Osteocyte (in vitro differentiated cells): ENCODE data around the gene ZNF862. TPM values are rescaled to one million over a fixed set of nuclear protein-coding genes. Genes with fewer than 3 reads are reported as not detected.

Experiments used
- DNase-seq: peaks from one replicate; pipeline ENCODE4 v3.0.0; 2021; ENCODE audit warnings: mixed read lengths; ENCODE audit not compliant: unreplicated experiment; ENCODE audit errors: extremely low spot score
- H3K27ac Mint-ChIP-seq: one replicate; pipeline ENCODE4 v1.8.0; 2021; ENCODE audit warnings: mild to moderate bottlenecking, mixed read lengths; ENCODE audit not compliant: unreplicated experiment
- H3K27me3 Mint-ChIP-seq: one replicate; pipeline ENCODE4 v1.8.0; 2021; ENCODE audit warnings: mixed read lengths; ENCODE audit not compliant: unreplicated experiment
- H3K36me3 Mint-ChIP-seq: one replicate; pipeline ENCODE4 v1.8.0; 2021; ENCODE audit warnings: mixed read lengths; ENCODE audit not compliant: unreplicated experiment
- H3K4me1 Mint-ChIP-seq: one replicate; pipeline ENCODE4 v1.8.0; 2021; ENCODE audit warnings: mixed read lengths; ENCODE audit not compliant: unreplicated experiment
- H3K4me3 Mint-ChIP-seq: one replicate; pipeline ENCODE4 v1.8.0; 2021; ENCODE audit warnings: mild to moderate bottlenecking, moderate library complexity, mixed read lengths; ENCODE audit not compliant: unreplicated experiment
- H3K9me3 Mint-ChIP-seq: one replicate; pipeline ENCODE4 v1.8.0; 2021; ENCODE audit warnings: mixed read lengths; ENCODE audit not compliant: unreplicated experiment
- CTCF ChIP-seq: fragments of 200-600 bp; sonication (generic); IDR thresholded peaks from 2 replicates; pipeline ENCODE4 v1.5.0; 2021; ENCODE audit warnings: antibody characterized with exemption, mild to moderate bottlenecking, moderate library complexity
- total RNA-seq: library from RNA; stranded (reverse); gene quantifications from 2 replicates; pipeline ENCODE4 v1.2.1, GENCODE V29; 2021

Gene ZNF862
- total RNA-seq, 1 donor from 2014 or later, result 25.3 TPM

- no peaks in the 10 kb centered on the region for H3K36me3 Mint-ChIP-seq
- H3K4me3 Mint-ChIP-seq, result no peak overlapping the region
- no peaks in the 10 kb centered on the region for H3K4me1 Mint-ChIP-seq
- DNase-seq, result no peak
- H3K27ac Mint-ChIP-seq, result no peak overlapping the region
- H3K9me3 Mint-ChIP-seq, result no peaks in the 10 kb centered on the region
- H3K27me3 Mint-ChIP-seq, result peaks cover 3% of the 10 kb centered on the region
- no peak for TF ChIP-seq CTCF
These were observed 14.5 kb upstream of the ZNF862 start for GRCh38 chr7:149823631-149824199.

DNA sequence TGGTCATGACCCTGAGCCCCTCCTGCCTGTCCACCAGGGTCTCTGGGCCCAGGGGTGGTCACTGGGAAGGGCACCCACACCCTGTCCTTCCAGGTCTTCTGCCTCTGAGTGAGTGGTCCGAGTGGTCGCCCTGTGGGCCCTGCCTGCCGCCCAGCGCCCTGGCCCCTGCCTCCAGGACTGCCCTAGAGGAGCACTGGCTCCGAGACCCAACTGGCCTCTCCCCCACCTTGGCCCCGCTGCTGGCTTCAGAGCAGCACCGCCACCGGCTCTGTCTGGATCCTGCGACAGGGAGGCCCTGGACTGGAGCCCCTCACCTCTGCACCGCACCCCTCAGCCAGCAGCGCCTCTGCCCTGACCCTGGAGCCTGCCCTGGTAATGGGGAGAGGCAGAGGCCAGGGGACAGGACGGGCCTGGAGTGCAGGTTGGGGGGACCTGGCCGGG is 13.9 kb upstream of the ZNF862 start:
- Mint-ChIP-seq H3K27ac (no peak overlapping the region), H3K36me3 (no peaks in the 10 kb centered on the region), H3K9me3 (no peaks in the 10 kb centered on the region), H3K4me1 (no peaks in the 10 kb centered on the region), H3K27me3 (peaks cover 3% of the 10 kb centered on the region), H3K4me3 (no peak overlapping the region)
- DNase-seq, result no peak
- TF ChIP-seq CTCF, result no peak

- TF ChIP-seq CTCF, result no peak
- Mint-ChIP-seq H3K4me1 (no peaks in the 10 kb centered on the region), H3K36me3 (no peaks in the 10 kb centered on the region), H3K4me3 (no peak overlapping the region), H3K27ac (no peak overlapping the region), H3K9me3 (no peaks in the 10 kb centered on the region), H3K27me3 (peaks cover 3% of the 10 kb centered on the region)
- no peak for DNase-seq
These were observed 13.2 kb upstream of the ZNF862 start for GRCh38 chr7:149824748-149825566.

DNA sequence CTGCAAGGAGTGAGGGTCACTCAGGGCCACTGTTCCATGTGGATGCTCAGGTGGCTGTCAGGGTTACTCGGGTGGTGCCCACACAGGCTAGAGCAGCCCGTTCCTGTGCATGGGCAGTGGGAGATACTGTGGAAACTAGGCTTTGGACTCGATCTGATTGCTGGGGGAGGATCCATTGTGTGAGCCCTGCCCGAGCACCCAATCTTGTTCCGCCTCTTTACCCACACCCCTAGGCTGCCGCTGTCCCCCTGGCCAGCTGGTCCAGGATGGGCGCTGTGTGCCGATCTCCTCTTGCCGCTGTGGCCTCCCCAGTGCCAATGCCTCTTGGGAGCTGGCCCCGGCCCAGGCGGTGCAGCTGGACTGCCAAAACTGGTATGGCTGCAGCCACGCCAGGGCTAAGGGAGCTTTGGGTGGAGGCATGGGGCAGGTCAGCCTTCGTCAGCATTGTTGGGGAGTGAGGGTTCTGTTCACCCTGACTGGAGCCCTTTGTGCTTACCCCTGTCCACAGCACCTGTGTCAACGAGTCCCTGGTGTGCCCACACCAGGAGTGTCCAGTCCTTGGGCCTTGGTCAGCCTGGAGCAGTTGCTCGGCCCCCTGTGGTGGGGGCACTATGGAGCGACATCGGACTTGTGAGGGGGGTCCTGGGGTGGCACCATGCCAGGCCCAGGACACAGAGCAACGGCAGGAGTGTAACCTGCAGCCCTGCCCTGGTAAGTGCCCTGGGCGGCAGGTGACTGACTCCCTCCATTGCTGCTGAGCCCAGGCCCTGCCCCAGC is 12.4 kb upstream of the ZNF862 start:
- DNase-seq, result no peak
- Mint-ChIP-seq H3K36me3 (no peaks in the 10 kb centered on the region), H3K4me3 (no peak overlapping the region), H3K4me1 (no peaks in the 10 kb centered on the region), H3K27me3 (peaks cover 3% of the 10 kb centered on the region), H3K27ac (no peak overlapping the region), H3K9me3 (no peaks in the 10 kb centered on the region)
- no peak for TF ChIP-seq CTCF
